Left lung (tissue), 10 donors: ENCODE results near the gene SARNP. TPM values are rescaled to one million over a fixed set of nuclear protein-coding genes. Genes with fewer than 3 reads are reported as not detected.

Source experiments
- ATAC-seq: fragments of 200-7000 bp; cut with Tn5 transposase; one replicate; pipeline ENCODE4 v1.9.1; 2020; ENCODE audit warnings: moderate library complexity
- DNase-seq, 4 donors: peaks; one replicate each; pipeline ENCODE4 v3.0.0-alpha.2; 2013 to 2020
- H3K27ac ChIP-seq, 2 donors: fragments of 200-600 bp; sonication (generic) in 1 of 2; one replicate each; pipeline versions ENCODE4 v1.5.0 to v1.8.0; 2020 to 2021
- H3K27me3 ChIP-seq, 2 donors: fragments of 200-600 bp; sonication (generic) in 1 of 2; one replicate each; pipeline versions ENCODE4 v1.5.0 to v1.8.0; 2020 to 2021
- H3K36me3 ChIP-seq, 2 donors: fragments of 200-600 bp; sonication (generic) in 1 of 2; one replicate each; pipeline versions ENCODE4 v1.5.0 to v1.8.0; 2020 to 2021
- H3K4me1 ChIP-seq, 2 donors: fragments of 200-600 bp; one replicate each; pipeline ENCODE4 v1.8.0; 2021
- H3K4me3 ChIP-seq, 2 donors: fragments of 200-600 bp; sonication (generic) in 1 of 2; one replicate each; pipeline versions ENCODE4 v1.5.0 to v1.8.0; 2020 to 2021; ENCODE audit warnings: mild to moderate bottlenecking in 1 of 2
- H3K9me3 ChIP-seq, 2 donors: fragments of 200-600 bp; sonication (generic) in 1 of 2; one replicate each; pipeline versions ENCODE4 v1.5.0 to v1.8.0; 2020 to 2021
- intact Hi-C, 2 donors: fragments of 100-400 bp; cut with DNase I; formaldehyde crosslinking; loops; one replicate each; pipeline versions ENCODE4 v1.11.2 to v1.14.2; 2022
- polyA plus RNA-seq, 6 donors: library from polyadenylated mRNA; unstranded; fragments of 120-200 nt; gene quantifications; one replicate each; pipeline ENCODE4 v1.2.1, GENCODE V29; 2013; ENCODE audit not compliant: insufficient read length in 6 of 6
- total RNA-seq, 2 donors: library from RNA; stranded (reverse); fragmentation: NEBNext Ultra II Directional; extraction: Animal tissue kit (Norgen Biotek cat#: 25700); gene quantifications; one replicate each; pipeline ENCODE4 v1.2.1, GENCODE V29; 2021
- TF ChIP-seq, protein P1 (sequence below), 2 donors: fragments of 200-600 bp; sonication (generic) in 1 of 2; IDR thresholded peaks; one replicate each; pipeline versions ENCODE4 v1.5.0 to v1.8.0; 2021; ENCODE audit warnings: antibody characterized with exemption in 2 of 2
- donor health status: DM: no; HTN: yes; CAD: no.
- donor health status: DM: no; HTN: no; CAD: no.

Gene SARNP
- total and polyA plus RNA-seq, 8 donors, result 49.4 to 128 (median 99.2) TPM

- H3K9me3 ChIP-seq, result no peaks in the 10 kb centered on the region
- peaks cover 0 to 65% of the 10 kb centered on the region in 2 donors for H3K36me3 ChIP-seq
- intact Hi-C loops, result no loop called here
- no peaks in the 10 kb centered on the region for H3K27me3 ChIP-seq
- no peak overlapping the region for H3K4me3 ChIP-seq
- H3K27ac ChIP-seq, result no peak overlapping the region
- ATAC-seq (no peak), DNase-seq (peak in 1 of 4 donors; percentile 31)
- TF ChIP-seq, protein P1, sequence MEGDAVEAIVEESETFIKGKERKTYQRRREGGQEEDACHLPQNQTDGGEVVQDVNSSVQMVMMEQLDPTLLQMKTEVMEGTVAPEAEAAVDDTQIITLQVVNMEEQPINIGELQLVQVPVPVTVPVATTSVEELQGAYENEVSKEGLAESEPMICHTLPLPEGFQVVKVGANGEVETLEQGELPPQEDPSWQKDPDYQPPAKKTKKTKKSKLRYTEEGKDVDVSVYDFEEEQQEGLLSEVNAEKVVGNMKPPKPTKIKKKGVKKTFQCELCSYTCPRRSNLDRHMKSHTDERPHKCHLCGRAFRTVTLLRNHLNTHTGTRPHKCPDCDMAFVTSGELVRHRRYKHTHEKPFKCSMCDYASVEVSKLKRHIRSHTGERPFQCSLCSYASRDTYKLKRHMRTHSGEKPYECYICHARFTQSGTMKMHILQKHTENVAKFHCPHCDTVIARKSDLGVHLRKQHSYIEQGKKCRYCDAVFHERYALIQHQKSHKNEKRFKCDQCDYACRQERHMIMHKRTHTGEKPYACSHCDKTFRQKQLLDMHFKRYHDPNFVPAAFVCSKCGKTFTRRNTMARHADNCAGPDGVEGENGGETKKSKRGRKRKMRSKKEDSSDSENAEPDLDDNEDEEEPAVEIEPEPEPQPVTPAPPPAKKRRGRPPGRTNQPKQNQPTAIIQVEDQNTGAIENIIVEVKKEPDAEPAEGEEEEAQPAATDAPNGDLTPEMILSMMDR (IDR thresholded peaks at IDR 0.05), result no peak
- H3K4me1 ChIP-seq, result peaks cover 17 to 75% of the 10 kb centered on the region in 2 donors
Measured at GRCh38 chr12:55723516-55724225, 93.9 kb downstream of the SARNP start.

DNA sequence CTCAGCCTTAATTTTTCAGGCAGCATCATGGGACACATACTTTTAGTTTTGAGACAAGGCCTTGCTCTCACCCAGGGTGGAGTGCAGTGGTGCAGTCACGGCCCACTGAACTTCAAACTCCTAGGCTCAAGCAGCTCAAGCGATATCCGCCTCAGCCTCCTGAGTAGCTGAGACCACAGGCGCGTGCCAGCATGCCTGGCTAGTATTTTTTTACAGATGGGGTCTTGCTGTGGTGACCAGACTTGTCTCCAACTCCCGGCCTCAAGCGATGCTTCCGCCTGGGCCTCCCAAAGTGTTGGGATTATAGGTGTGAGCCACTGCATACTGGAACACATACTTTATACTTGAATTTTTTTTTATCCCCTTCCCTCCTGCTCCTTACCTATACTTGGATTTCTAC, 94.6 kb downstream of the SARNP start:
- Histone ChIP-seq H3K4me3 (no peak overlapping the region), H3K27ac (peak overlapping the region in 1 of 2 donors; percentile 18), H3K9me3 (no peaks in the 10 kb centered on the region), H3K27me3 (no peaks in the 10 kb centered on the region), H3K36me3 (peaks cover 0 to 65% of the 10 kb centered on the region in 2 donors), H3K4me1 (peaks cover 20 to 82% of the 10 kb centered on the region in 2 donors)
- intact Hi-C loops, result no loop called here
- TF ChIP-seq, protein P1 (IDR thresholded peaks at IDR 0.05), result no peak
- DNase-seq (no peak), ATAC-seq (no peak)

DNA sequence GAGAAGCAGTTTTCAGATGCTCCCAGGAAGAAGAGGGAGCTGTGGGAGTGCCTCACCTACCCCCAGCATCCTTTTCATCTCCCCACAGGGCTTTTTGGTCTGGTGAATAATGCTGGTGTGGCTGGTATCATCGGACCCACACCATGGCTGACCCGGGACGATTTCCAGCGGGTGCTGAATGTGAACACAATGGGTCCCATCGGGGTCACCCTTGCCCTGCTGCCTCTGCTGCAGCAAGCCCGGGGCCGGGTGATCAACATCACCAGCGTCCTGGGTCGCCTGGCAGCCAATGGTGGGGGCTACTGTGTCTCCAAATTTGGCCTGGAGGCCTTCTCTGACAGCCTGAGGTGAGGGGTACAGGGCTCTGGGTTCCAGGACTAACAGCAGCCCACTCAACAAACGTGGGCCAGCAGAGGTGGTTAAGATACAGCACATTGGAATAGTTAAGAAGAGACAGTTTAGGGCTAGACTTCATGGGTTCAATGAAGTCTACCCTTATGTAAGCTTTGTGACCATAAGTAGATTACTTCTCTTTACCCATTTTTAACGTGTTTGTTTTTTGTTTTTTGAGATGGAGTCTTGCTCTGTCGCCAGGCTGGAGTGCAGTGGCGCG, 95.8 kb downstream of the SARNP start:
- ATAC-seq, result no peak
- Histone ChIP-seq H3K4me3 (no peak overlapping the region), H3K36me3 (peaks cover 0 to 59% of the 10 kb centered on the region in 2 donors), H3K27me3 (no peaks in the 10 kb centered on the region), H3K9me3 (no peaks in the 10 kb centered on the region), H3K4me1 (peaks cover 24 to 82% of the 10 kb centered on the region in 2 donors), H3K27ac (peak overlapping the region in 1 of 2 donors; percentile 39)
- intact Hi-C loops, result no loop called here
- TF ChIP-seq, protein P1 (IDR thresholded peaks at IDR 0.05), result no peak
- DNase-seq, result no peak

GRCh38 chr12:55720894-55721444, 96.6 kb downstream of the SARNP start:
- DNase-seq (peak in 2 of 4 donors; percentile 73 to 89), ATAC-seq (peak; percentile 69)
- peaks cover 23 to 77% of the 10 kb centered on the region in 2 donors for H3K4me1 ChIP-seq
- intact Hi-C loops, result no loop called here
- H3K27me3 ChIP-seq, result no peaks in the 10 kb centered on the region
- H3K4me3 ChIP-seq, result no peak overlapping the region
- no peaks in the 10 kb centered on the region for H3K9me3 ChIP-seq
- H3K36me3 ChIP-seq, result peaks cover 0 to 52% of the 10 kb centered on the region in 2 donors
- TF ChIP-seq, protein P1 (IDR thresholded peaks at IDR 0.05), result peak; percentile 18 to 56
- H3K27ac ChIP-seq, result peak overlapping the region; percentile 8 to 39

DNA sequence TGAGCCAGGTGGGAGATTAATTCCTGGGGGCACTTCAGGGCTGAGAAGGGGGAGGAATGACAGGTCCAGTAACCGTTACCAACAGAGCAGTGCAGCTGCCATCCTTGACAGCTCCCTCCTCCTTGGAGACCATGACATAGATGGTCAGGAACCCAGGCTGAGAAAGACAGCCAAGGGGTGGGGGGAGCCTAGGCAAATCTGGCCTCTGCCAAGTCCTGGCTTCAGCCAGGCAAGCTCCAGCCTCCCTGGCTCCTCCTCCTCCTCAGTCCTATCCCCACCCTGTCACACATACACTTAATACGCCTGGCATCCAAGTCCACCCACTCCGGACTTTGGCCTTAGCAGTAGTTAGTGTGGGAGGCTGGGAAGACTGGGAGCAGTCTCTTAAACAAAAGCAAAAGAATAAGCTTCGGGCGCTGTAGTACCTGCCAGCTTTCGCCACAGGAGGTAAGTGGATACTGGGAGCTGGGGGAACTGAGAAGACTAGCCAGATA, 97.4 kb downstream of the SARNP start, which contains the start of gene RDH5:
RDH5 (plus strand) TSS at position 323 of the 494 bp plus-strand sequence. CDS start 792 bp downstream, outside the sequence.
- Histone ChIP-seq H3K27ac (peak within 1 kb of the TSS; percentile 8 to 39), H3K4me1 (peaks cover 23 to 76% of the 10 kb centered on the region in 2 donors), H3K27me3 (no peaks in the 10 kb centered on the region), H3K36me3 (peaks cover 0 to 43% of the 10 kb centered on the region in 2 donors), H3K9me3 (no peaks in the 10 kb centered on the region), H3K4me3 (no peak within 1 kb of the TSS)
- ATAC-seq (no peak), DNase-seq (no peak)
- intact Hi-C loops, result no loop called here
- TF ChIP-seq, protein P1 (IDR thresholded peaks at IDR 0.05), result no peak
